Endothelial cell of umbilical vein (primary cell): ENCODE results near the gene DDX25. TPM values are rescaled to one million over a fixed set of nuclear protein-coding genes. Genes with fewer than 3 reads are reported as not detected.

Source experiments
- BruUV-seq: library from RNA; stranded (reverse); fragments of 400-500 nt; replicated peaks from 2 replicates; lab custom pipeline; 2021; lab: Mats Ljungman, UMichigan
- CTCF ChIA-PET: fragments of 300-600, 350-600 bp; sonication (Branson Sonifier 250); formaldehyde crosslinking; loops from one replicate; lab custom pipeline; 2021; ENCODE audit warnings: antibody characterized with exemption, inconsistent platforms; lab: Charles Lee
- POLR2A ChIA-PET: fragments of 300-600, 350-600 bp; sonication (Branson Sonifier 250); formaldehyde crosslinking; loops from one replicate; lab custom pipeline; 2021; ENCODE audit warnings: antibody characterized with exemption, inconsistent platforms; lab: Charles Lee
- DNase-seq: peaks from one replicate; pipeline ENCODE4 v3.0.0-alpha.2; 2011; ENCODE audit warnings: low read depth, low spot score
- FAIRE-seq: peaks from 2 replicates; lab custom pipeline; 2011; peaks lifted over from hg19 to GRCh38; lab: Jason Lieb, UNC
- H2AFZ ChIP-seq: 2 replicates; pipeline ENCODE4 v1.6.0; 2012; ENCODE audit warnings: low read depth, low read length, control low read depth, inconsistent platforms
- H3K27ac ChIP-seq: 2 replicates; pipeline ENCODE4 v1.5.1; 2011; ENCODE audit warnings: low read depth, mild to moderate bottlenecking, control low read depth, low read length, moderate library complexity; ENCODE audit not compliant: insufficient read depth
- H3K27me3 ChIP-seq, 2 experiments: 2 replicates each; pipeline versions ENCODE4 v1.6.0 to v1.6.1; 2011; ENCODE audit warnings: low read length in 2 of 2, mixed read lengths in 1 of 2; ENCODE audit not compliant: control insufficient read depth in 2 of 2, insufficient read depth in 2 of 2
- H3K36me3 ChIP-seq, 2 experiments: 2 replicates in 1 of 2; 3 replicates in 1 of 2; pipeline ENCODE4 v1.5.1; 2011; ENCODE audit warnings: low read length in 2 of 2, mild to moderate bottlenecking in 1 of 2, moderate library complexity in 1 of 2; ENCODE audit not compliant: control insufficient read depth in 2 of 2, insufficient read depth in 2 of 2; ENCODE audit errors: extremely low read depth in 1 of 2
- H3K4me1 ChIP-seq: 3 replicates; pipeline ENCODE4 v1.5.1; 2011; ENCODE audit warnings: mild to moderate bottlenecking, low read length; ENCODE audit not compliant: control insufficient read depth, insufficient read depth; ENCODE audit errors: extremely low read depth
- H3K4me2 ChIP-seq: 2 replicates; pipeline ENCODE4 v1.6.1; 2011; ENCODE audit warnings: low read length, control low read depth, mixed read lengths; ENCODE audit not compliant: insufficient read depth
- H3K4me3 ChIP-seq, 3 experiments: fragments of 200-600 bp in 1 of 3; sonication (generic), shearing (Covaris generic) in 1 of 3; replicated peaks in 1 of 3; 2 replicates each; pipeline ENCODE4 v1.5.1; 2011 to 2016; ENCODE audit warnings: control low read depth in 3 of 3, low read length in 3 of 3, mild to moderate bottlenecking in 2 of 3, inconsistent platforms in 1 of 3, low read depth in 1 of 3, moderate library complexity in 1 of 3; ENCODE audit not compliant: insufficient read depth in 1 of 3
- H3K79me2 ChIP-seq: 2 replicates; pipeline ENCODE4 v1.6.0; 2012; ENCODE audit warnings: low read length, inconsistent platforms; ENCODE audit not compliant: control insufficient read depth, insufficient read depth
- H3K9ac ChIP-seq: replicated peaks from 2 replicates; pipeline ENCODE3; 2011; ENCODE audit warnings: low read length, control low read depth; ENCODE audit not compliant: insufficient read depth; ENCODE audit errors: extremely low read depth
- H3K9me1 ChIP-seq: replicated peaks from 3 replicates; pipeline ENCODE4 v1.6.0; 2011; ENCODE audit warnings: mild to moderate bottlenecking, low read length; ENCODE audit not compliant: control insufficient read depth, insufficient read depth; ENCODE audit errors: extremely low read depth
- H3K9me3 ChIP-seq: replicated peaks from 2 replicates; pipeline ENCODE4 v1.5.1; 2012; ENCODE audit warnings: low read length, inconsistent platforms; ENCODE audit not compliant: control insufficient read depth, insufficient read depth
- H4K20me1 ChIP-seq: replicated peaks from 2 replicates; pipeline ENCODE3; 2011; ENCODE audit warnings: mild to moderate bottlenecking, low read length; ENCODE audit not compliant: control insufficient read depth, insufficient read depth; ENCODE audit errors: extremely low read depth
- EZH2 ChIP-seq: IDR thresholded peaks from 2 replicates; pipeline ENCODE4 v1.6.1; 2012; ENCODE audit warnings: borderline replicate concordance, low read depth, mild to moderate bottlenecking, moderate library complexity, low read length, inconsistent platforms; ENCODE audit not compliant: severe bottlenecking
- FOS ChIP-seq: IDR thresholded peaks from 2 replicates; pipeline ENCODE4 v1.6.1; 2011; ENCODE audit warnings: mild to moderate bottlenecking, low read length, moderate library complexity, borderline replicate concordance; ENCODE audit not compliant: insufficient read depth
- GATA2 ChIP-seq: IDR thresholded peaks from 2 replicates; pipeline ENCODE4 v1.7.0; 2011; ENCODE audit warnings: low read depth, mild to moderate bottlenecking, moderate library complexity, mixed read lengths, low read length; ENCODE audit not compliant: insufficient read length, insufficient read depth
- JUN ChIP-seq: IDR thresholded peaks from 2 replicates; pipeline ENCODE4 v1.6.1; 2011; ENCODE audit warnings: borderline replicate concordance, low read depth; ENCODE audit not compliant: insufficient read length, insufficient read depth
- MYC ChIP-seq: IDR thresholded peaks from one replicate; pipeline ENCODE4 v1.6.1; 2011; ENCODE audit warnings: mild to moderate bottlenecking, low read depth, low read length
- POLR2A ChIP-seq: IDR thresholded peaks from 2 replicates; pipeline ENCODE4 v1.6.1; 2012; ENCODE audit warnings: low read depth, mild to moderate bottlenecking, control low read depth, low read length
- POLR2AphosphoS5 ChIP-seq: IDR thresholded peaks from 2 replicates; pipeline ENCODE4 v1.6.1; 2012; ENCODE audit warnings: low read depth, mild to moderate bottlenecking, control low read depth, low read length, moderate library complexity; ENCODE audit not compliant: insufficient read depth
- dilution Hi-C: fragments of 300-500 bp; cut with MboI; formaldehyde crosslinking; loops from one replicate; pipeline ENCODE4 v1.15.0; 2019; ENCODE audit warnings: low sequenced_read_pairs; ENCODE audit not compliant: extremely low pct_ligation_motif_present
- intact Hi-C: fragments of 100-400 bp; cut with micrococcal nuclease; formaldehyde crosslinking; loops from one replicate; pipeline ENCODE4 v1.10.0; 2022
- polyA plus RNA-seq, 4 experiments: library from polyadenylated mRNA; depleted of rRNA in 3 of 4; stranded (reverse) in 3 of 4; unstranded in 1 of 4; fragments of >200 nt; gene quantifications; 2 replicates each; pipeline versions ENCODE4 v1.2.1 to v1.2.3, GENCODE V29; 2011 to 2012; ENCODE audit warnings: missing spikeins in 1 of 4
- total RNA-seq: library from RNA; stranded (reverse); gene quantifications from 2 replicates; pipeline ENCODE4 v1.2.3, GENCODE V29; 2021
- TF ChIP-seq, protein P1 (sequence below), 2 donors: IDR thresholded peaks; 1 replicate in 1 of 2; 2 replicates in 1 of 2; pipeline ENCODE4 v1.5.1; 2011; ENCODE audit warnings: low read length in 2 of 2, mild to moderate bottlenecking in 2 of 2, moderate library complexity in 2 of 2, control low read depth in 1 of 2, inconsistent platforms in 1 of 2, low read depth in 1 of 2; ENCODE audit not compliant: insufficient read depth in 1 of 2; ENCODE audit errors: extremely low read depth in 1 of 2
- TF ChIP-seq, protein P2 (sequence below): IDR thresholded peaks from 2 replicates; pipeline ENCODE4 v1.6.1; 2011; ENCODE audit not compliant: insufficient read depth, insufficient read length

DDX25 gene
- total and polyA plus RNA-seq, 2 donors (not counting 3 experiments of a cell fraction or from before 2014, with no cell fraction given) = not detected

DNA sequence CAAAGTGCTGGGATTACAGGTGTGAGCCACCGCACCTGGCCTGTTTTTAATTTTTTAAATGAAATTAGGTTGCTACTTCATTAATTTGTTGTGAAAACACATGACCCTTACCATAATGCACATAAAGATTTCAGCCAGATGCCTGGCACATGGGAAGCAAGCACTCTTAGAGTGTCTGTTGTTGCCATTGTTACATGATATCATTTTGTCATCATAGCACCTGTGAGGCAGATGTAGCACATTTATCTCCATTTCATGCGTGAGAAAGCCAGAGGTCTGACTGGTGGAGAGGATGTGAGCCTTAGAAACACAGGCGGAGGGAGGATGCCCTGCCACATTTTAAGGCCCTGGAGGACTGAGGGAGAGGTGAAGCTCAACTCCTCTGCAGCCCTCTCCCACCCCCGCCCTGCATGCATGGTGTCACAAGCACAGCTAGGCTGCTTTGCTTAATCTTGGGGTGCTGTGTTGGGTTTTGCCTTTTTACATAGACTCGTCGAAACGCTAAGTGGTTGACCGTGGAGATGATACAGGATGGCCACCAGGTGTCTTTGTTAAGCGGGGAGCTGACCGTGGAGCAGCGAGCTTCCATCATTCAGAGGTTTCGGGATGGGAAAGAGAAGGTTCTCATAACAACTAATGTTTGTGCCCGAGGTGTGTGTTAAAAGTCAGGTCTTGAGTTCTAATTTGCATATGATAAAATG, 14.0 kb downstream of the DDX25 start:
- dilution Hi-C loops = no loop called here
- POLR2A ChIA-PET = no interaction called here
- H3K9ac ChIP-seq = no peak overlapping the region
- TF ChIP-seq MYC (no peak), EZH2 (no peak), GATA2 (no peak), JUN (no peak), FOS (no peak), POLR2AphosphoS5 (no peak), POLR2A (no peak)
- TF ChIP-seq, protein P1, sequence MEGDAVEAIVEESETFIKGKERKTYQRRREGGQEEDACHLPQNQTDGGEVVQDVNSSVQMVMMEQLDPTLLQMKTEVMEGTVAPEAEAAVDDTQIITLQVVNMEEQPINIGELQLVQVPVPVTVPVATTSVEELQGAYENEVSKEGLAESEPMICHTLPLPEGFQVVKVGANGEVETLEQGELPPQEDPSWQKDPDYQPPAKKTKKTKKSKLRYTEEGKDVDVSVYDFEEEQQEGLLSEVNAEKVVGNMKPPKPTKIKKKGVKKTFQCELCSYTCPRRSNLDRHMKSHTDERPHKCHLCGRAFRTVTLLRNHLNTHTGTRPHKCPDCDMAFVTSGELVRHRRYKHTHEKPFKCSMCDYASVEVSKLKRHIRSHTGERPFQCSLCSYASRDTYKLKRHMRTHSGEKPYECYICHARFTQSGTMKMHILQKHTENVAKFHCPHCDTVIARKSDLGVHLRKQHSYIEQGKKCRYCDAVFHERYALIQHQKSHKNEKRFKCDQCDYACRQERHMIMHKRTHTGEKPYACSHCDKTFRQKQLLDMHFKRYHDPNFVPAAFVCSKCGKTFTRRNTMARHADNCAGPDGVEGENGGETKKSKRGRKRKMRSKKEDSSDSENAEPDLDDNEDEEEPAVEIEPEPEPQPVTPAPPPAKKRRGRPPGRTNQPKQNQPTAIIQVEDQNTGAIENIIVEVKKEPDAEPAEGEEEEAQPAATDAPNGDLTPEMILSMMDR (IDR thresholded peaks at IDR 0.05; ENCODE audit: extremely low read depth in 1 of 2, insufficient read depth in 1 of 2, low read depth in 1 of 2, low read length in 2 of 2) = no peak
- TF ChIP-seq, protein P2, sequence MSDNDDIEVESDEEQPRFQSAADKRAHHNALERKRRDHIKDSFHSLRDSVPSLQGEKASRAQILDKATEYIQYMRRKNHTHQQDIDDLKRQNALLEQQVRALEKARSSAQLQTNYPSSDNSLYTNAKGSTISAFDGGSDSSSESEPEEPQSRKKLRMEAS = no peak
- H3K27ac ChIP-seq = no peak overlapping the region
- peaks cover 0 to 8% of the 10 kb centered on the region in 2 experiments for H3K27me3 ChIP-seq
- H2AFZ ChIP-seq = no peak overlapping the region
- CTCF ChIA-PET = interaction anchor here (0.7 to 3.1 kb wide), 5 partner anchors 11 to 647 kb away, joined by 3 to 8 read pairs (median 3); no protein-coding TSS in a partner anchor
- no peak for DNase-seq
- no peaks in the 10 kb centered on the region for H3K36me3 ChIP-seq
- H3K9me1 ChIP-seq = no peaks in the 10 kb centered on the region
- H3K4me2 ChIP-seq = no peak overlapping the region
- no peak for FAIRE-seq
- intact Hi-C loops = no loop called here
- H3K4me3 ChIP-seq = no peak overlapping the region
- BruUV-seq = no TSS peak
- no peaks in the 10 kb centered on the region for H4K20me1 ChIP-seq
- no peaks in the 10 kb centered on the region for H3K4me1 ChIP-seq
- no peaks in the 10 kb centered on the region for H3K9me3 ChIP-seq
- no peaks in the 10 kb centered on the region for H3K79me2 ChIP-seq
